ENCODE data around the gene HAO2. TPM values are rescaled to one million over a fixed set of nuclear protein-coding genes. Genes with fewer than 3 reads are reported as not detected.

The HAO2 gene
- total RNA-seq, 1 experiment from 2014 or later: not detected

DNA sequence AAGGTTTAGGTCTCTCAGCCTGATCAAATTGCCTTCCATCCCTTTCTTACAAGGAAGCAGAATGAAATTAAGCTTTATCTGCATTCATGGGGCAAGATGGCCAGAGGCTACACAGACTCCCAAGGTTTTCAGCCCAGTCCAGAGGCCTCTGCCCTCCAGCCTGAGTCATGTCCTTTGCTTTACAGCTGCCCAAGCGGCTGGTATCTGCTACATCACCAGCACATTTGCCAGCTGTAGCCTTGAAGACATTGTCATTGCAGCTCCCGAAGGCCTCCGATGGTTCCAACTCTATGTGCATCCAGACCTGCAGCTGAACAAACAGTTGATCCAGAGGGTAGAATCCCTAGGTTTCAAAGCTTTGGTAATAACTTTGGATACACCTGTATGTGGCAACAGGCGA lies 16.0 kb downstream of the HAO2 start:
- BruUV-seq (replicated peaks): no TSS peak
- POLR2A ChIA-PET (ENCODE audit: low non-redundant PET): no interaction called here
- TF ChIP-seq, protein P1, sequence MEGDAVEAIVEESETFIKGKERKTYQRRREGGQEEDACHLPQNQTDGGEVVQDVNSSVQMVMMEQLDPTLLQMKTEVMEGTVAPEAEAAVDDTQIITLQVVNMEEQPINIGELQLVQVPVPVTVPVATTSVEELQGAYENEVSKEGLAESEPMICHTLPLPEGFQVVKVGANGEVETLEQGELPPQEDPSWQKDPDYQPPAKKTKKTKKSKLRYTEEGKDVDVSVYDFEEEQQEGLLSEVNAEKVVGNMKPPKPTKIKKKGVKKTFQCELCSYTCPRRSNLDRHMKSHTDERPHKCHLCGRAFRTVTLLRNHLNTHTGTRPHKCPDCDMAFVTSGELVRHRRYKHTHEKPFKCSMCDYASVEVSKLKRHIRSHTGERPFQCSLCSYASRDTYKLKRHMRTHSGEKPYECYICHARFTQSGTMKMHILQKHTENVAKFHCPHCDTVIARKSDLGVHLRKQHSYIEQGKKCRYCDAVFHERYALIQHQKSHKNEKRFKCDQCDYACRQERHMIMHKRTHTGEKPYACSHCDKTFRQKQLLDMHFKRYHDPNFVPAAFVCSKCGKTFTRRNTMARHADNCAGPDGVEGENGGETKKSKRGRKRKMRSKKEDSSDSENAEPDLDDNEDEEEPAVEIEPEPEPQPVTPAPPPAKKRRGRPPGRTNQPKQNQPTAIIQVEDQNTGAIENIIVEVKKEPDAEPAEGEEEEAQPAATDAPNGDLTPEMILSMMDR (conservative IDR thresholded peaks at IDR 0.05; ENCODE audit: low read depth, low read length): no peak
- no peak for TF ChIP-seq EZH2 (IDR thresholded peaks at IDR 0.05; ENCODE audit: borderline replicate concordance, low read depth, low read length, poor library complexity, severe bottlenecking)
- no peaks in the 10 kb centered on the region for H3K27me3 ChIP-seq (replicated peaks; ENCODE audit: insufficient read depth, low read depth, low read length, poor library complexity)
- no peak overlapping the region for H3K4me3 ChIP-seq (ENCODE audit: low read depth, low read length, poor library complexity, severe bottlenecking)
- CTCF ChIA-PET: no interaction called here
- DNase-seq (ENCODE audit: low spot score): no peak
- H3K36me3 ChIP-seq (ENCODE audit: insufficient read depth, low read length, poor library complexity, severe bottlenecking): no peaks in the 10 kb centered on the region
- intact Hi-C loops (cut with micrococcal nuclease; ENCODE audit: unreplicated experiment): no loop called here
- no peaks in the 10 kb centered on the region for H3K4me1 ChIP-seq (ENCODE audit: insufficient read depth, low read length, poor library complexity, severe bottlenecking)
- H3K9me3 ChIP-seq (ENCODE audit: low read depth, low read length, poor library complexity, severe bottlenecking): no peaks in the 10 kb centered on the region
- H3K27ac ChIP-seq (ENCODE audit: low read depth, low read length, poor library complexity, severe bottlenecking): no peak overlapping the region

DNA sequence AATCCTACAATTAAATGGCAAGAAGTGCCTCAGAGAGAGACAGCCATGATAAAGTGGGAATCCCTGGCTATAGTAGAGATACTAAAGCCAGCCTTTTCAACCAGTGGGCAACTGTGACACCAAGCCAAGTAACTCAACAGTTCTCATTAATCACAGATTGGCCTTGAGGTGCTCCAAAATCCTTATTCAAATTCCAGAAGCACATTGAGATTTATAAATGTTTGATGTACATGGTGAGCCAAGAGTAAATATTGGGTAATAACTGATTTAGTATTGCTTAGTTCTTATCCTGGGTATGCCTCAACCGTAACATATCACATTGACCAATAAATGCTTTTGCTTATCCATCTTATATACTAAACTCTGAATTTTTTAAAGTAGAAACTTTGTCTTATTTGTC lies 17.1 kb downstream of the HAO2 start:
- ChIA-PET CTCF (no interaction called here), POLR2A (ENCODE audit: low non-redundant PET) (no interaction called here)
- TF ChIP-seq EZH2 (IDR thresholded peaks at IDR 0.05; ENCODE audit: borderline replicate concordance, low read depth, low read length, poor library complexity, severe bottlenecking): no peak
- TF ChIP-seq, protein P1 (conservative IDR thresholded peaks at IDR 0.05; ENCODE audit: low read depth, low read length): no peak
- Histone ChIP-seq H3K36me3 (ENCODE audit: insufficient read depth, low read length, poor library complexity, severe bottlenecking) (no peaks in the 10 kb centered on the region), H3K4me3 (ENCODE audit: low read depth, low read length, poor library complexity, severe bottlenecking) (no peak overlapping the region), H3K27me3 (replicated peaks; ENCODE audit: insufficient read depth, low read depth, low read length, poor library complexity) (no peaks in the 10 kb centered on the region), H3K27ac (ENCODE audit: low read depth, low read length, poor library complexity, severe bottlenecking) (no peak overlapping the region), H3K9me3 (ENCODE audit: low read depth, low read length, poor library complexity, severe bottlenecking) (no peaks in the 10 kb centered on the region), H3K4me1 (ENCODE audit: insufficient read depth, low read length, poor library complexity, severe bottlenecking) (no peaks in the 10 kb centered on the region)
- intact Hi-C loops (cut with micrococcal nuclease; ENCODE audit: unreplicated experiment): no loop called here
- BruUV-seq (replicated peaks): no TSS peak
- DNase-seq (ENCODE audit: low spot score): no peak

DNA sequence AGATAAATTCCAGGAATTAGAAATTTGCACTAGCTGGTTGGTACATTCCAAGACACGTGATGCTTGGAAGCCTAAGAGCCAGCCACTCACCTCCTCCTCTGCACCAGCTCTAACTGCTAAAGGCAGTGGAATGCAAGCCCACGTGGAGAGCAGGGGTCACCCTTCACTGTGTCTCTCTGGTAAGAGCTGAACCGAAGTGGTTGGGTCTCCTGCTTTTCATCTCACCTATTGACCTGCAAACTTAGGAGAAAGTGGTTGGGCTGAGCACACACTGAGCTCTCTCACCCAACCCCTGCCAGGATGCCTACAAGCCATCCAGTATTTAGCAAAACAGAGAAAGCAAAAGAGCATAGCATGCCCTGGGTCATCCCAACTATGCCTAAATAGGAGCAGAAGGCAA lies 19.3 kb downstream of the HAO2 start:
- Histone ChIP-seq H3K9me3 (ENCODE audit: low read depth, low read length, poor library complexity, severe bottlenecking) (no peaks in the 10 kb centered on the region), H3K27me3 (replicated peaks; ENCODE audit: insufficient read depth, low read depth, low read length, poor library complexity) (no peaks in the 10 kb centered on the region), H3K27ac (ENCODE audit: low read depth, low read length, poor library complexity, severe bottlenecking) (no peak overlapping the region), H3K36me3 (ENCODE audit: insufficient read depth, low read length, poor library complexity, severe bottlenecking) (no peaks in the 10 kb centered on the region), H3K4me1 (ENCODE audit: insufficient read depth, low read length, poor library complexity, severe bottlenecking) (no peaks in the 10 kb centered on the region), H3K4me3 (ENCODE audit: low read depth, low read length, poor library complexity, severe bottlenecking) (no peak overlapping the region)
- TF ChIP-seq, protein P1 (conservative IDR thresholded peaks at IDR 0.05; ENCODE audit: low read depth, low read length): no peak
- no peak for TF ChIP-seq EZH2 (IDR thresholded peaks at IDR 0.05; ENCODE audit: borderline replicate concordance, low read depth, low read length, poor library complexity, severe bottlenecking)
- CTCF ChIA-PET: no interaction called here
- POLR2A ChIA-PET (ENCODE audit: low non-redundant PET): no interaction called here
- no TSS peak for BruUV-seq (replicated peaks)
- DNase-seq (ENCODE audit: low spot score): no peak
- intact Hi-C loops (cut with micrococcal nuclease; ENCODE audit: unreplicated experiment): no loop called here
